ENCODE results near the gene NUDT21.

The NUDT21 gene

DNA sequence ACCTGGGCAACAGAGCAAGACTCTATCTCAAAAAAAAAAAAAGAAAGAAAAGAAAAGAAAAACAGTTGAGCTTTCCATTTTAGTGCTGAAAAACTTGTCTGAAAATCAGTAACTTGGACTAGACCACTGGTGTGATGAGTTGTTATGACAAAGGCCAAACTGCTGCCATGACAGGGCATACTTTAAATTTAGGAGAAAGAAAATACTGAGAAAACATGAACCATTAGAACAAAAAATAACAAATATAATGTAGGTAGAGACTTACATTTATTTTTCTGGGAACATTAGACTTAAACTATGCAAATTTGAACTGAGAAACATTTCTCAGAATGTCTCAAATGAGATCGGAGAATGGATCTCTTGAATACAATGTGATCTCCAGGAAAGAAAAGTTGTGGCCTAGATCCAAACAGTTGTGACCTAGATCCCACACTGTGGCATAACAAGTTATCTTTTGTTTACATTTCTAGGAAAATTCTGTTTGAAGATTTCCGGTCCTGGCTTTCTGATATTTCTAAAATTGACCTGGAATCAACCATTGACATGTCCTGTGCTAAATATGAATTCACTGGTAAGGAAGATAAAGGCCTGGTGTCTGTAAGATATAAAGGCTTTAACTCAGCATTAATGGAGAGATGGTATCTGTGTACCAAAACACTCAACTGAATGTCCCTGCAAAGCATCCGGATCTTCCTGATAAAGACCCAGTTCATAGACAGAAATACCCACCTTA is 11.1 kb upstream of the NUDT21 start:
- peaks cover 85% of the 10 kb centered on the region for H3K36me3 ChIP-seq (ENCODE audit: control insufficient read depth, insufficient read depth, low read length)
- H3K4me3 ChIP-seq (ENCODE audit: extremely low read depth, insufficient read depth, low read length, poor library complexity, severe bottlenecking), result no peak overlapping the region
- no peak overlapping the region for H3K27ac ChIP-seq (ENCODE audit: low read depth, low read length, severe bottlenecking)
- H3K9me3 ChIP-seq (ENCODE audit: control insufficient read depth, low read length), result no peaks in the 10 kb centered on the region
- no peaks in the 10 kb centered on the region for H3K4me1 ChIP-seq (ENCODE audit: control insufficient read depth, insufficient read depth, low read length, poor library complexity, severe bottlenecking)
- WGBS, 2 experiments (ENCODE audit: insufficient coverage in 2 of 2), result 80 to 100% methylated on average over 1 to 3 of the region's 3 CpGs

DNA sequence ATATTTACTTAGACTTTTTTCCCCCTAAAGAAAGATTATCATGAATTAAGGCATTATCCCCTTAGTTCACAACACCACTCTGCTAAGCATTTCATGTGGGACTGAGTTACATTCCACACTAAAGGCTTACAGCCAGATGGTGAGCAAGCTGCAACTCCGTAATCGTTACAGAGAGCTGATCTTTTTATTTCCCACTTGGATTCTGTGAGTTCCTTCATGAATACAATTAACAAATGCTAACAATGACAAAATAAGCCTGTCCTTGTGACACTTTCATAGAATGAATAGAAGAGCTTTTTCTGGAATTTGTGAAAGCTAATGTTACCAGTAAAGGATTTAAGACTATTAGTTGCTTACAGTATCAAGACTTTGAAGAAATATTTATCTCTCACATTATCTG is 9.0 kb upstream of the NUDT21 start:
- H3K4me3 ChIP-seq (ENCODE audit: extremely low read depth, insufficient read depth, low read length, poor library complexity, severe bottlenecking), result no peak overlapping the region
- H3K36me3 ChIP-seq (ENCODE audit: control insufficient read depth, insufficient read depth, low read length), result peaks cover 85% of the 10 kb centered on the region
- no peak overlapping the region for H3K27ac ChIP-seq (ENCODE audit: low read depth, low read length, severe bottlenecking)
- no peaks in the 10 kb centered on the region for H3K4me1 ChIP-seq (ENCODE audit: control insufficient read depth, insufficient read depth, low read length, poor library complexity, severe bottlenecking)
- no peaks in the 10 kb centered on the region for H3K9me3 ChIP-seq (ENCODE audit: control insufficient read depth, low read length)
- 100% methylated on average over 1 to 2 of the region's 2 CpGs for WGBS, 2 experiments (ENCODE audit: insufficient coverage in 2 of 2)

DNA sequence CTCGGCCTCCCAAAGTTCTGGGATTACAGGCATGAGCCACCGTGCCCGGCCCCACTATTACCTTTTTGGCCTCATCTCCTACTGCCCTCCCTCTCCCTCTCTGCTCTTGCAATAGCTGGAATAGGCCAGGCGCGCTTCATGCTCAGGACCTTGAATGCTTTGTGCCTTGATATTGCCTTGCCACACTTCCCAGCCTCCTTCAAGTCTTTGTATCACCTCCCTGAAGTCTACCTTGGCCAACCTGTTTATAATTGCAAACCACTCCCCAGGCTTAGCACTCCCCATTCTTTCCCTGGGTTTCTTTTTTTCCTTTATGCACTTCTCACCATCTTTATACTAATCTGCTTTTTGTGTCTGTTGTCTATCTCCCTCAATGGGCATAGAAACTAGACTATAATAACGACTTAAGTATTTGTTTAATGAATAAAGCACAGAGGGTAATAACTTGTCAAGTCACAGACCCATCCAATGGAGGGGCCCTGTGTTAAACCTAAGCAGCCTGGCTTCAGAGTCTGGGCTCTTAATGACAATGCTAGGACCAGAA is 6.9 kb upstream of the NUDT21 start:
- Histone ChIP-seq H3K36me3 (ENCODE audit: control insufficient read depth, insufficient read depth, low read length) (peaks cover 82% of the 10 kb centered on the region), H3K4me3 (ENCODE audit: extremely low read depth, insufficient read depth, low read length, poor library complexity, severe bottlenecking) (no peak overlapping the region), H3K9me3 (ENCODE audit: control insufficient read depth, low read length) (no peaks in the 10 kb centered on the region), H3K27ac (ENCODE audit: low read depth, low read length, severe bottlenecking) (no peak overlapping the region), H3K4me1 (ENCODE audit: control insufficient read depth, insufficient read depth, low read length, poor library complexity, severe bottlenecking) (no peaks in the 10 kb centered on the region)
- 99% methylated on average over 5 of the region's 6 CpGs for WGBS, 2 experiments (ENCODE audit: insufficient coverage in 2 of 2)

DNA sequence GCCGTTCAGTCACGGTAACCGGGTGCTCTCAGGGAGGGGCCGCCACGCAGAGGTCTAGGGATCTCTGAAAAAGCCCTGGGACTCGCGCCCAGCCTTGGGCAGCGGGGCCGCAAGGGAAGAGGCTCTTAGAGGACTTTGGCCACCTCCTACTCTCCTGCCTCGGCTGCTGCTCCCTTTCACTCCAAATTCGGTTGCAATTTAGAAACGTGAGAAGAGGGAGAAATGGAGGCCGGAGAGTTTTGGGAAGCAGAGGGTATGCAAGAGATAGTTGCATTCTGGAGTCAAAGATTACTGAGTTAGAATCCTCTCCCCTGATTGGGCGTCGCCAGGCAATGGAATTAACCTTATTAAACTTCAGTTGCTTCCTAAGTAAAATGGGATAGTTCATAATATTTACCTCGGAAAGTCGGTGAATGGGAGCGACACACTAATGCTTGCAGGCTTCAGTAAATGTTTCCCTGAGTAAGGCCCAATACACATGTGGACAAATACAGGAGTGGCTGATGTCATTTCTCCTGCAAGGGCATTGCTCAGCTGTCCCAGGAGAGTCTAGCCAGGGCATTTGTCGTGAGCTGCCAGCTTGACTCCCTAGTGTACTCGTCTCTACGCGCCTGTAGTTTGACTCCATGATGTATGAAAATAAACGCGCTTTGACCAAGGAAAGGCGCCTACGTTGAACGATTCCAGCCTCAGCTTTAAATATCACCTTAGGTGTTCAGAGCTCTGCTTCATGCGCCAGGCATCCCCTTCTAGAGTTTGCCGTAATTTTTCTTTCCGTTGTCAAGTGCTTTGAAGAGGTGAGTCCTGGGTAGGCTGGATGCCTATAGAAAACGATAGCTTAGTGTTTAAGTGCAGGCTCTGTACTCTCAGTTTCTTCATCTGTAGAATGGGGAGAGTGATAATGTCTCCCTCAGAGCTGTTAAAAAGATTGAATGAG is 889 bp upstream of the NUDT21 start:
- Histone ChIP-seq H3K27ac (ENCODE audit: low read depth, low read length, severe bottlenecking) (peak overlapping the region; percentile 75), H3K36me3 (ENCODE audit: control insufficient read depth, insufficient read depth, low read length) (peaks cover 45% of the 10 kb centered on the region), H3K4me3 (ENCODE audit: extremely low read depth, insufficient read depth, low read length, poor library complexity, severe bottlenecking) (peak overlapping the region; percentile 98), H3K9me3 (ENCODE audit: control insufficient read depth, low read length) (no peaks in the 10 kb centered on the region), H3K4me1 (ENCODE audit: control insufficient read depth, insufficient read depth, low read length, poor library complexity, severe bottlenecking) (peaks cover 25% of the 10 kb centered on the region)
- WGBS, 2 experiments (ENCODE audit: insufficient coverage in 2 of 2), result 8 to 9% methylated on average over 22 to 25 of the region's 31 CpGs

DNA sequence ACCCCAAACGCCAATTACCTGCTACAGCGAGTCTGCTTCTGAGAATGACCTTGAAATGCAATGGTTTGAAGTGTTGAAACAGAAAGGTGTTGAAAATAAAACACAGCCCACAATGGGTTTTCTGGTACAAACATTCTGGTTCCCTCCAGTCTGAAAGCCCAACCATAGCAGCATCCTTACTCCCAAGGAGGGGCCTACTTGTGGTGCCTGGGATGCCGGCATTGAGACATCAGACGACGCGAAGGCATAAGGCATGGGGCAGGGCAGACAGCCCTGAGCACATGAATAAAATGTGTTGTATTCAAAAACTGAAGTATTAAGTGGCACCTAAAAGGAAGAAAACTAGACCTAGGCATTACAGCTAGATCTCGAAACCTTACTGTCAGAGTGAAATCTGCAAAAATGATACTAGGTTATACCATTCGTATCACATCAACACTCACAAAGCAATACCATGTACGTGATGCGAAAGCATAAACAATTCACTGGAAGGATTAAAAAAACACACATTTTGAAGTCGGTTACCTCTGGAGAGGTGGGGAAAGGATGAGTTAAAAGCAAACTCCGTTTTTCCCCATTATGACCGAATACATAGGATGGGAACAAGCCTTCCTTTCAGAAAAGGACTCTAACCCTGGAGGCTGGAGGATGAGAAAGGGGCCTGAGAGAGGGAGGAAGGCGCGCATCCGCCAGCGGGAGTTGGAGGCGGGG is 702 bp downstream of the NUDT21 start:
- Histone ChIP-seq H3K36me3 (ENCODE audit: control insufficient read depth, insufficient read depth, low read length) (peaks cover 45% of the 10 kb centered on the region), H3K4me3 (ENCODE audit: extremely low read depth, insufficient read depth, low read length, poor library complexity, severe bottlenecking) (peak overlapping the region; percentile 98), H3K9me3 (ENCODE audit: control insufficient read depth, low read length) (no peaks in the 10 kb centered on the region), H3K27ac (ENCODE audit: low read depth, low read length, severe bottlenecking) (peak overlapping the region; percentile 82), H3K4me1 (ENCODE audit: control insufficient read depth, insufficient read depth, low read length, poor library complexity, severe bottlenecking) (peaks cover 25% of the 10 kb centered on the region)
- 0 to 13% methylated on average over 3 to 8 of the region's 18 CpGs for WGBS, 2 experiments (ENCODE audit: insufficient coverage in 2 of 2)

DNA sequence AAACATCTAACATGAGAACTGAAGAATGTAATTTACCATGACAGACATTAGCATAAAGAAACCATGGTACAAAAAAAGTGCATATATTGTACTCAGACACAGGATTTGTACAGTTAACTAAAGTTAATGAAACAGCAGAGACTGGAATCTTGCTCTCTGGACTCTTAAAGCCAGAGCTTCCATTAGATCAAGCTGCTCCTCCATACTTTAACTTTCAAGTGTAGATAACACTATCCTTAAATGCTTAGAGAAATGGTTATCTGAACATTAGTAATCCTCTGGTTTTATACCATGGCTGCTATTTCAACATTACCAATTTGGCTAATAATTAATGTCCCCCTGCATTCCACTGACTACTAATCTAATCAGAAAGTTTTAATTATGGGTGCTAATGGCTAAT is 3.1 kb downstream of the NUDT21 start:
- H3K4me1 ChIP-seq (ENCODE audit: control insufficient read depth, insufficient read depth, low read length, poor library complexity, severe bottlenecking), result peaks cover 25% of the 10 kb centered on the region
- H3K9me3 ChIP-seq (ENCODE audit: control insufficient read depth, low read length), result no peaks in the 10 kb centered on the region
- no peak overlapping the region for H3K27ac ChIP-seq (ENCODE audit: low read depth, low read length, severe bottlenecking)
- peaks cover 50% of the 10 kb centered on the region for H3K36me3 ChIP-seq (ENCODE audit: control insufficient read depth, insufficient read depth, low read length)
- H3K4me3 ChIP-seq (ENCODE audit: extremely low read depth, insufficient read depth, low read length, poor library complexity, severe bottlenecking), result no peak overlapping the region

DNA sequence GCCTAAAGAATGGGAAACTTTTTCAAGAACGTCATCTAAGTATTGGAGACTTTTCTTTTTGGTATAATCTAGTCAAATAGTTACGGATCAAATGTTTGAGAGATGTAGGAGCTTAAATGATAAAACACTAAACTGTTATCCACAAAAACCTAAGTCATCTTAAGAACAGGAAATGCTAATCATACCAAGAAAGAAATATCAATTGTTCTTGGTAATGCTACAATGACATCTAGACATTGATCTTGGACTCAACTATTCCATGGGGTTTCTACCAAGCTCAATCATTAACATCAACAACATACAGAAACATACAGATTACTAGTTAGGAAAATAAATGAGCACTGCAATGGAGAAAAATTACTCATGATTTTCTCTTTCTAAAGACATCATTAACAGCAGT is 3.8 kb downstream of the NUDT21 start:
- Histone ChIP-seq H3K4me3 (ENCODE audit: extremely low read depth, insufficient read depth, low read length, poor library complexity, severe bottlenecking) (no peak overlapping the region), H3K9me3 (ENCODE audit: control insufficient read depth, low read length) (no peaks in the 10 kb centered on the region), H3K4me1 (ENCODE audit: control insufficient read depth, insufficient read depth, low read length, poor library complexity, severe bottlenecking) (peaks cover 25% of the 10 kb centered on the region), H3K27ac (ENCODE audit: low read depth, low read length, severe bottlenecking) (no peak overlapping the region), H3K36me3 (ENCODE audit: control insufficient read depth, insufficient read depth, low read length) (peaks cover 55% of the 10 kb centered on the region)
- WGBS, 2 experiments (ENCODE audit: insufficient coverage in 2 of 2), result no CpG with 5 or more reads among the region's 2 CpGs

DNA sequence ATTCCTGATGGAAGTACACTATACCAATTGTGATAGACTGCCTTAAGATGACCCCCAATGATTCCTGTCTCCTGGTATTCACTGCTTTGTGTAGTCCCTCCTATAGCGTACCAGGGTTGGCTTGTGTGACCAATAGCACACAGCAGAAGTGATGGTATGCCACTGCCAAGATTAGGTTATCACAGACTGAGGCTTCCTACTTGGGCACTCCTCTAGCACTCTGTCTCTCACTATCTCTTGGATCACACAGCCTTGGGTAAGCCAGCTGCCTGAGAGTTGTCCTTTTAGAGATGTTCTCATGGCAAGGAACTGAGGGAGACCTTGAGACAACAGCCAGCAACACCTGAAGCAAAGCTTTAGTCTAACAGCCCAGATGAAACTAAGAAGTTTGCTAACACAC is 13.1 kb downstream of the NUDT21 start:
- Histone ChIP-seq H3K4me3 (ENCODE audit: extremely low read depth, insufficient read depth, low read length, poor library complexity, severe bottlenecking) (no peak overlapping the region), H3K9me3 (ENCODE audit: control insufficient read depth, low read length) (no peaks in the 10 kb centered on the region), H3K4me1 (ENCODE audit: control insufficient read depth, insufficient read depth, low read length, poor library complexity, severe bottlenecking) (no peaks in the 10 kb centered on the region), H3K27ac (ENCODE audit: low read depth, low read length, severe bottlenecking) (no peak overlapping the region), H3K36me3 (ENCODE audit: control insufficient read depth, insufficient read depth, low read length) (peaks cover 76% of the 10 kb centered on the region)
- WGBS, 2 experiments (ENCODE audit: insufficient coverage in 2 of 2), result 100% methylated on average over 1 of the region's 1 CpG

DNA sequence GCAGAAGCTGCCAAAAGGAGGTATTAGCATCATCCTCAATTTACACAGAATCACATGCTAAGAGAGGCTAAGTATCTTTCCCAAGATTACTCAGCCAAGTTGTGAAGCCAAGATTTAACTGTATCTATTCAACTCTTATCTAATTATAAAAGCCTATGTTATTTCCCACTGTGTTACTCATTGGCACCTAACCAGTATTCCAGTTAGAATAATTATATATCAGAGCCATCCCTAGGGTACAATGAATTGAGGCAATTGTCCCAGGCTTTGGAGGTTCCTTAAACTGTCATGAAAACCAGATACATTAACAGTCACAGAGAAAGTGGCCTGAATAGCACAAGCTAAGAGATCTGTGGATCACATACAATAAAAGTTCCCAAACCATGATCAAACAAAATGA is 14.9 kb downstream of the NUDT21 start:
- Histone ChIP-seq H3K9me3 (ENCODE audit: control insufficient read depth, low read length) (no peaks in the 10 kb centered on the region), H3K4me1 (ENCODE audit: control insufficient read depth, insufficient read depth, low read length, poor library complexity, severe bottlenecking) (no peaks in the 10 kb centered on the region), H3K27ac (ENCODE audit: low read depth, low read length, severe bottlenecking) (no peak overlapping the region), H3K4me3 (ENCODE audit: extremely low read depth, insufficient read depth, low read length, poor library complexity, severe bottlenecking) (no peak overlapping the region), H3K36me3 (ENCODE audit: control insufficient read depth, insufficient read depth, low read length) (peaks cover 77% of the 10 kb centered on the region)

DNA sequence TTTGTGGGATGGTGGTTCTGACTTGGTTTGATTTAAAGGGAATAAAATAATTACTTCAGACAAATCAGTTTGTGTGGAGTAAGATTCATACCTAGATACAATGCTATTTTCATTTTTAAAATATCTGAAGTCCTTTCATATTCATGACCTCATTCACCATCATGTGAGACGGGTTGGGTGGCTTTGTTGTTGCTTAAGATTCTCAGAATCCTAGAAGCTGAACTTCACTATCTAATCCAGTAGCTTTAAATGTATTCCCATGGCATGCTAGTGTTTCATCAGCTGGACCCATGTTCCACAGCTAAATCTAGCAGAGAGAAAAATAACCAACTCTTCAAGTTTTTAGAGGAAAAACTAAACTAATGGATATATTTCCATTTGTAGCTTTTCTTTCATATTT is 23.0 kb downstream of the NUDT21 start:
- Histone ChIP-seq H3K4me1 (ENCODE audit: control insufficient read depth, insufficient read depth, low read length, poor library complexity, severe bottlenecking) (no peaks in the 10 kb centered on the region), H3K9me3 (ENCODE audit: control insufficient read depth, low read length) (no peaks in the 10 kb centered on the region), H3K36me3 (ENCODE audit: control insufficient read depth, insufficient read depth, low read length) (peaks cover 29% of the 10 kb centered on the region), H3K27ac (ENCODE audit: low read depth, low read length, severe bottlenecking) (no peak overlapping the region), H3K4me3 (ENCODE audit: extremely low read depth, insufficient read depth, low read length, poor library complexity, severe bottlenecking) (no peak overlapping the region)
- WGBS, 2 experiments (ENCODE audit: insufficient coverage in 2 of 2), result 100% methylated on average over 1 of the region's 1 CpG; no CpG with 5 or more reads in 1 of the 2 experiments

Data from mesodermal cell (in vitro differentiated cells).